Measurements from ENCODE around the gene BTBD9.
"Not testable (repeated sequence)": the region's sequence is repeated elsewhere in the genome, so short reads cannot be mapped to it uniquely, and the experiment has no call there.

BTBD9 gene

DNA sequence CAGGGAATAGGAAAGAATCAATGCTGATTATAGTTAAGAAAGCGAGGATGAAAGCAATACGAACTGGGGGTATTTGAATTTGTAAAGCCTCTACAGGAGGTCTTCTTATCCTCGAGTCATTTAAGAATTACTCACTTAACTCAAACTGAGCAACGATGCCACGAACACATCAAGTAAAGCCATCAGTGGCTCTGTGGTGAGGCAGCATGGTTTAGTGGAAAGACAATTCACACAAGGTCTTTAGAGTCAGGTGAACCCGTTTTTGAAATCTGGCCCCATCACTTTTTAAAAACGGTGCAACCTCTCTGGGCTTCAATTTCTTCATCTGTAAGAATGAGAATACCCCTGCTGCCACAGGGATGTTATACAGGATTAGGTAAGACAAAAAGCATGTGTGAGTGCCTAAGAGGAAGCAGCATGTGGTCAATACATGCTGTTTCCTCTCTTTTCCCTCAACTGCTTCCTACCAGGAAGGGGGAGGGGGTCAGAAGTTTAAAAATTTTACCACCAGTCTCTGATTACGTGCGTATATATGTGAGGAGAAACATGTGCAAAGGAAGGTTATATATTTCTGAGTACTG is 162.0 kb downstream of the BTBD9 start:
- DNase-seq: no peak

DNA sequence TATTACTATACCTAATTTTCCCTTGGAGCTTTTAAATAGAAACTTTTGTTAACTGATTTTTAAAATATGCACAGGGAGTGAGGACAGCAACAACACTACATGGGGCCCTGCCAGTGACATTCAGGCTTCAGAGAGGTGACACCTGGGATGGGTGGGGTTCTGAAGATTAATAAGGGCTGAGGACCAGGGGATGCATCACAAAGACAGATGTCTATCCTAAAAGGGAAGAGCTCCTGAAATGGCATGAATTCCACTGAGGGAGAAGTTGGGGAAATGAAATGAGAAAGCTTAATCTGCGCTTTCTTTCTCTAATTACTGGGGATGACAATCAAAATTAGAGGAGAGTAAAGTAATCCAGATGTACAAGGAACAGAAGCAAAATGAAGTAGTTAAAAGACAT is 162.8 kb downstream of the BTBD9 start:
- DNase-seq: no peak

DNA sequence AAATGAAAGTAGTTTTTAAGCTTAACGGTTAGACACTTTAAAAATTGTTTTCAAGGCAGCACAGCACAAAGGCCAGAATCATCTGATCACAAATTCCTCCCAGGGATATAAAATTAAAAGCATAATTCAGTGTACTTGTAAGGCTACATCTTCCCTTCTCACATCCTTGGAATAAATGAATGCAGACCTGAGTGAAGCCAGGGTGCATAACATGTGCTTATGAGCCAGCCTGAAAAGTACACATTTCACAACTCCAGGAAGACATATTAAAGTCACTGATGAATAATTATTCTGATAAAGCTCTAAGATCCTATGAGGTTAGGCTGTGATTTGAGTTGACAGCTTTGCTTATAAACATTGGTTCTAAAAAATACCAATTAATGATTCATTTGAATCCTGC is 163.6 kb downstream of the BTBD9 start:
- DNase-seq: no peak

DNA sequence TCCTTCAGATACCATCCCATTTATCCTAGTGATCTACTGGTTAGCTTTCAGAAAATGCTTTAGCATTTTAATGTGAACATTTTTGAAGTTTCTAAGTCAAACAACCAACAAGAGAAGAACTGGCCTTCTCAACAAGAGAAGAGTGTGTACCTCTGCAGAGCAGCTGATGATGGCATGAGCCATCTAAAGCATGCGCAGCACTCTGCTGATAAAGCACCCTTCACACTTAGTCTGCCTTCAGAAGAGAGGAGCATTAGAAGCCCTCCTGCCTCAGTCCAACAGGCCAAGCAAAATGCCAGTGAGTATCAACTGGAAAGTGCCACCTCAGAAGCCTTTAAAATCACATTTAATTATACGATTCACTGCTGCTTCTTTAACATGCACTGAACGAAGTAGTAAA is 169.2 kb downstream of the BTBD9 start:
- no peak for DNase-seq

DNA sequence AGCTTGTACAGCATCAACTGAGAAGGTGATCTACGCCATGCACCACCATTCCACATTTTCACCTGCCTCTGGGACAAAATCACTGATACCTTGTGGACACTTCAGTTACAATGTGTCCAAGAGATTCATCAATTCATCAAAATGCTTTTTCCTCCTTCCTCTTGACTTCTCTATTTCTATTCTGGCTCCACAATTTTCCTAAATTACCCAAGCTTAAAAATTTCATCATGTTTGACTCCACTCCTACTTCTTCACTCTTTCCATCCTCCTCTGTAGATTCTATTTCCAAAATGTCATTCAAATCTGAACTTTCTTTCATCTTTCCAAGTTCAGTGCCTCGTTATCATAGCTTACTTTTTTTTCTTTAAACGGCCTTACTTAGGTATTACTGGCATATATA is 172.2 kb downstream of the BTBD9 start:
- no peak for DNase-seq

DNA sequence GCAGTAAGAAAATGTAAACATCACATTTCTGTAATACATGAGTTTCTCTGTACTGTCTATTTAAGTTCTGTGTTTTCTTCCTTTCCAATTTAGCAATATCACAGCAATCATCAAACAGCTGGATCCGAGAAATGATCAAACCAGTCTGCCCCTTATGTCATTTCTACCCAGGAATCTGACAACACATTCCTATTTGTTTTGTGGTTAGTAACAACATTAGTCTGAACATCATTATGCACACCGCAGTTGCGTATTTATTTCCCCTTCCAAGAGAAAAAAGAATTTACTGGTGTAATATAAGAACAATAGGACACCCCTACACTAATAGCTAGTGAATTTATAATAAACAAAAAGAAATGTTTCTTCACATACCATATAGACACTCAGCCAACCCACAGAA is 179.5 kb downstream of the BTBD9 start:
- DNase-seq: no peak

GRCh38 chr6:38459291-38459690 is 180.4 kb downstream of the BTBD9 start:
- no peak for DNase-seq

GRCh38 chr6:38453861-38454260 is 185.9 kb downstream of the BTBD9 start:
- DNase-seq: no peak

DNA sequence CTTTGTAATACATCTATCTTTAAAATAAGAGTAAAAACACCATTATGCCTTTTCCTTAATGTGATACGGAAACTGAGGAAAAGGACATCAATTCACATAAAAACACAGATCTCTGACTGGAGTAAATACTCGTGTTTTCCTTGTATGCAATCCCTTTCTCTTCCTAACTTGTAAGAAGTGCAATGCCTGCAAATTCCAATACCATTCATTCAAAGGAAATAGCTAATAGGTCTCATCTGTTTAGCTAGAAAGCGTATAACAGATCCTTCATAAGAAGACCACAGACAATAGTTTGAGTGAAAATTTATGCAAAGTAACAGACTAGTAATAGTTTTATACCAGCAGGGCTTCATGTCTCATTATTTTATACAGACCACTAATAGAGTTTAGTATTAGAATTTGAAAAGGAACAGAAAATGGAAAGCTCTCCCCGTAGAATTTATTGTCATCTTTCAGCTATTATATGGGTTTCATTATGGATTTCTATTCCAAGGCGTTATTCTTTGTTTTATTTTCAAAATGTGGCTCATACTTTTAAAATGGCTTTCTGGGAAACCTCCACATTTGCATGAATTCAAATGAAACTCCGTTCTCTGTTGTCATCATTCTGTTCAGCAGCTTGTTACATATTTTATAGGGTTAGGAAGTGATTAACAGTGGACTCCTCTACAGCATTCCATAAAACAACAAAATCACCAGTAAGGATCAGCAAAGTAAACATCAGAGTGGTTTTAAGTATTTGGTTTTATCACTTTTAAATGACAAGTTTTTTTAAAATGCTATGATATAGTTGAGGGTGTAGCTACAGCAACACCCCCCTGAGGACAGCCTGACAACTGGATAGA is 186.7 kb downstream of the BTBD9 start:
- no peak for DNase-seq

DNA sequence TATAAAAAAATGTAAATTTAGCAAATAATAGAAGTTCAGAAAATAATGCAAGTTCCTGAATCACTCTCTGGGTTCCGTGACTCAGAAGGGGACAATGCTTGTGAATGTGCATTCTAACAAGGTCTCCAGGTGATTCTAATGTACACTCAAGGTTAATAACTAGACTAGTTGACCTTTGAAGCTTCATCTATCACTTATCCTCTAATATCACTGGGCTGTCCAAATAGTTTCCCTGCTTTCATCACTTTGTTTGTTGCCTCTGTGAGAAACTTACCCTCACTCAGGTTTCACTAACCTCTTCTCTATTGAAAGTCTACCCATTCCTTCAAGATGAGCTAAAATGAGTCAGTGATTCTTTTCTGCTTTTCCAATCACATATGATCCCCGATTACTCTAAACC is 189.0 kb downstream of the BTBD9 start:
- no peak for DNase-seq

GRCh38 chr6:38445925-38446324 is 193.8 kb downstream of the BTBD9 start:
- no peak for DNase-seq

DNA sequence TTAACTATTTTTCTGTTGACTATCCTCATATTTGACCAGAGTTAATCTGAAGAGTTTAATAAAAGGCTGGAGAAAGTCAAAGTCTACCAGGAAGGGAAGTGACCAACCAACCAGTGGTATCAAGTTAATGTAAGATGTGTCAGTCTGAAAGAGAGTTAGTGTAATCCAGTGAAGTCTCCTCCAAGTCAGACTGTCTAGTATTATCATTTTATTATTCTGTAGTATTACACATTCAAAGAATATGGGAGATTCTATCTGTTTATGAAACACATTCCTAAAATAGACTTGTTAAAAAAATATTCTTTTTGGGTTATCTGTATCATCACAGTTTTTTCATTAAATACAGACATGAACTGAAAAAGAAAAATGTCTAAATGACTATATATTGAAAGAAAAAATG is 194.4 kb downstream of the BTBD9 start:
- DNase-seq: no peak

DNA sequence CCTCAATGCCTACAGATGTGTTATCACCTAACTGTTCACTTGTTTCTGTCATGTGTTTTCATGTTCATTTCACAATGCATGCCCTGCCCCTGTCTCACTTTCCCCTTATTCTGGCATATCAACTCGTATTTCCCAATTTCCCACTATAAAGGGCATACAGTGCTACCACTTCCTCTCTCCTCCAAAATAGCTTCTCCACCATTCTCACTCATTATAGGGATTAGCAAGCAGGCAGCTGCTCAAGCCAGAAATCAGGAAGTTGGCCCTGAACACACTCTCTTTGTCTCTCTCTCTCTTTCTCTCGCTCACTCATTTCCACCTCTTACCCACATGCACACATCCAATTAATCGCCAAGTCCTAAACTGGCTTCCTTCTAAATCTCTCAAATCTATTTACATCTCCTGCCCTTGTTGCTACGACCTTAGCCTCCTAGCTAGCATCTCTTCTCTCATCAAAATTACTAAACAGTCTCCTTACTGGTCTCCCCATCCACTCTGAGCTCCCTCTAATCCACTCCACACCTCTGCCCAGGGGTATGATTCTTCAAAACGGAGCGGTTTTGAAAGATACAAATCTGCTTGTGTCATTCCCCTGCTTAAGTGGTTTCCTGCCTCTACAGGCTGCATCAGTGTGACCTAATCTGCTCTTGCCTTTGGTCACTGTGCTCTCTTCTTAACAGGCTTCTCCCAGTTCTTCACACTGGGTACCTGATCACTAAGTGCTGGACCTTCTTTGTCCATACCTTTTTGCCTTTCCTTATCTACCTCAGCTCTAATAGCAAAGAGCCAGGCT is 196.2 kb downstream of the BTBD9 start:
- DNase-seq: no peak

GRCh38 chr6:38438097-38438496 is 201.6 kb downstream of the BTBD9 start:
- DNase-seq: no peak

- DNase-seq: no peak
Observed at GRCh38 chr6:38436726-38437465, 202.8 kb downstream of the BTBD9 start.

DNA sequence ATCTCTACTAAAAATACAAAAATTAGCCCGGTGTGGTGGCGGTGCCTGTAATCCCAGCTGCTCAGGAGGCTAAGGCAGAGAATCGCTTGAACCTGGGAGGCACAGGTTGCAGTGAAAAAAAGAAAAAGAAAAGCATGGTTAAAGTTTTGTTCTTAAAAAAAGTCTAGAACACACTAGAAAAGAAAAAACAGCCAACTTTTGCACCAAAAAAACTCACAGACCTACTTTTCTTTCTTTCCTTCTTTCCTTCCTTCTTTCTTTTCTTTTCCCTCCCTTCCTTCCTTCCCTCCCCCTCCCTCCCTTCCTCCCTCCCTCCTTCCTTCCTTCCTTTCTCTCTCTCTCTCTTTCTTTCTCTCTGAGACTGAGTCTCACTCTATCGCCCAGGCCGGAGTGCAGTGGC is 204.4 kb downstream of the BTBD9 start:
- no peak for DNase-seq

- DNase-seq: no peak
Observed at GRCh38 chr6:38434051-38434450, 205.7 kb downstream of the BTBD9 start.

- no peak for DNase-seq
Observed at GRCh38 chr6:38432479-38432878, 207.2 kb downstream of the BTBD9 start.

DNA sequence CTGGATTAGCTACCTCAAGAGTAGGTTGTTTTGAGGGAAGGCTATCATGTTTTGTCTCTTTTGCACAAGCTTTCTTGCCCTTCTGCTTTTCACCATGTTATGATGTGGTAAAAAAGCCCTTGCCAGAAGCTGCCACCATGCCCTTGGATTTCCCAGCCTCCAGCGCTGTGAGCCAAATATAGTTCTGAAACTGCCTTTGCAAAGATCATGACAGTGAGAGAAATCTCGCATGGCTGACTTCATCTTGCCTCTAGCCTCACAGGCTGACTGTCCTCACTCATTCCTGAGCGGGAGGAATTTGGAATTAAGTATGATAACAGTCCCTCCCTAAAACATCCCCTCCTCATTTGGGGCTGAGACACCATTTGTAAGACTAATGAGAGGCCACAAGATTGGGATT is 207.7 kb downstream of the BTBD9 start:
- DNase-seq: no peak

DNA sequence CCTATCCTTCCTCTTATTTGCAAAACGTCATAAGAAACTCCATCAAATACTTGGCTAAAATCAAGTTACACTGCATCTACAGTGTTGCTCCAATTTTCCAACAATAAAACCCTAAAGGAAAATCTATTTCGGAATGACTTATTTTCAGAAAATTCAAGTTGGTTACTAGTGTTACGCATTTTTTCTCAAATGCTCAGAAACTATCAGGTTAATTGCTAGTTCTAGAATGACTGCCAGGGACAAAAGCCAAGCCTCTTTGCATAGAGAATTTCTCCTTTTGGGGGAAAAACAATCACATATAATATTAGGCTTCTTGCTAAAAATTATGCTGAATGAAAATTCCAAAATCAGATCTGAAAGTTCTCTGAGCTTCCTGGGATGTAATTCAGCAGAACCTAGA is 210.2 kb downstream of the BTBD9 start:
- no peak for DNase-seq

- no peak for DNase-seq
Observed at GRCh38 chr6:38427492-38428210, 212.1 kb downstream of the BTBD9 start.

- not testable (repeated sequence) for DNase-seq
Observed at GRCh38 chr6:38425788-38426488, 213.8 kb downstream of the BTBD9 start.
